ENCODE measurements around the gene CENPQ.
"Not testable (repeated sequence)": the region's sequence is repeated elsewhere in the genome, so short reads cannot be mapped to it uniquely, and the experiment has no call there.

Gene CENPQ

DNA sequence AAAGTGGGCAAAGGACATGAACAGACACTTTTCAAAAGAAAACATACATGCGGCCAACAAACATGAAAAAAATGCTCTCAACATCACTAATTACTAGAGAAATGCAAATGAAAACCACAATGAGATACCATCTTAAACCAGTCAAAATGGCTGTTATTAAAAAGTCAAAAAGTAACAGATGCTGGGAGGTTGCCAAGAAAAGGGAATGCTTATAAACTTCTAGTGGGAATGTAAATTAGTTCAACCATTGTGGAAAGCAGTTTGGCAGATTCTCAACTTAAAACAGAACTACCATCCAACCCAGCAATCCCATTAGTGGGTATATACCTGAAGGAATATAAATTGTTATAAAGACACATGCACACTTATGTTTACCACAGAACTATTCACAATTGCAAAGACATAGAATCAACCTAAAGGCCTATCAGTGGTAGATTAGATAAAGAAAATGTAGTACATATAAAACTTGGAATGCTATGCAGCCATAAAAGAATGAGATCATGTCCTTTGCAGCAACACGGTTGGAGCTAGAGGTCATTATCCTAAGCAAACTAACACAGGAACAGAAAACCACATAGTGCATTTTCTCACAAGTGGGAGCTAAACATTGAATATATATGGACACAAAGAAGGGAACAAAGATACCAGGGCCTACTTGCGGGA lies 16.3 kb downstream of the CENPQ start:
- TF ChIP-seq ZNF274 (IDR thresholded peaks at IDR 0.05; ENCODE audit: low read depth, low read length) = no peak
- H3K4me3 ChIP-seq (ENCODE audit: low read length) = no peak overlapping the region

DNA sequence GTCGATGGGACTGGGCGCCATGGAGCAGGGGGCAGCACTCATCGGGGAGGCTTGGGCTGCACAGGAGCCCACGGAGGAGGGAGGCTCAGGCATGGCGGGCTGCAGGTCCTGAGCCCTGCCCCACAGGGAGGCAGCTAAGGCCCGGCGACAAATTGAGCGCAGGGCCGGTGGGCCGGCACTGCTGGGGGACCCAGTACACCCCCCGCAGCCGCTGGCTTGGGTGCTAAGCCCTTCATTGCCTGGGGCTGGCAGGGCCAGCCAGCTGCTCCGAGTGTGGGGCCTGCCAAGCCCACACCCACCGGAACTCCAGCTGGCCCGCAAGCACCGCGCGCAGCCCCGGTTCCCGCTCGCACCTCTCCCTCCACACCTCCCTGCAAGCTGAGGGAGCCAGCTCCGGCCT lies 18.7 kb downstream of the CENPQ start:
- not testable (repeated sequence) for H3K4me3 ChIP-seq (ENCODE audit: low read length)

DNA sequence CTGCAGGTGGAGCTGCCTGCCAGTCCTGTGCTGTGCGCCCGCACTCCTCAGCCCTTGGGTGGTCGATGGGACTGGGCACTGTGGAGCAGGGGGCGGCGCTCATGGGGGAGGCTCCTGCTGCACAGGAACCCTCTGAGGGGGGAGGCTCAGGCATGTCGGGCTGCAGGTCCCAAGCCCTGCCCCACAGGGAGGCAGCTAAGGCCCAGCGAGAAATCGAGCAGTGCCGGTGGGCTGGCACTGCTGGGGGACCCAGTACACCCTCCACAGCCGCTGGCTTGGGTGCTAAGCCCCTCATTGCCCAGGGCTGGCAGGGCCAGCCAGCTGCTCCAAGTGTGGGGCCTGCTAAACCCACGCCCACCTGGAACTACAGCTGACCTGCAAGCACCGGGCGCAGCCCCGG lies 20.2 kb downstream of the CENPQ start:
- H3K4me3 ChIP-seq (ENCODE audit: low read length) = not testable (repeated sequence)

DNA sequence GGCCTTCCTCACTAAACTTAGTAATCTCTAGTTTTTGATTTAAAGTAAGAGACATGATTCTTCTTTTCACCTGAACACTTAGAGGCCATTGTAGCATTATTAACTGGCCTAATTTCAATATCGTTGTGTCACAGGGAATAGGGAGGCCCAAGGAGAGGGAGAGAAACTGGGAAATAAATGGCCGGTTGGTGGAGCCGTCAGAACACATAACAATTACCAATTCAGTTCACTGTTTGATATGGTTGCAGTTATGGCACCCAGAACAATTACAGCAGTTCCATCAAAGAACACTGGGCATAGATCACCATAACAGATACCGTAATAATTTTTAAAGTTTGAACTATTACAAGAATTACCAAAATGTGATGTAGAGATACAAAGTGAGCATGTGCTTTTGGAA lies 27.5 kb downstream of the CENPQ start:
- TF ChIP-seq ZNF274 (IDR thresholded peaks at IDR 0.05; ENCODE audit: low read depth, low read length) = no peak

DNA sequence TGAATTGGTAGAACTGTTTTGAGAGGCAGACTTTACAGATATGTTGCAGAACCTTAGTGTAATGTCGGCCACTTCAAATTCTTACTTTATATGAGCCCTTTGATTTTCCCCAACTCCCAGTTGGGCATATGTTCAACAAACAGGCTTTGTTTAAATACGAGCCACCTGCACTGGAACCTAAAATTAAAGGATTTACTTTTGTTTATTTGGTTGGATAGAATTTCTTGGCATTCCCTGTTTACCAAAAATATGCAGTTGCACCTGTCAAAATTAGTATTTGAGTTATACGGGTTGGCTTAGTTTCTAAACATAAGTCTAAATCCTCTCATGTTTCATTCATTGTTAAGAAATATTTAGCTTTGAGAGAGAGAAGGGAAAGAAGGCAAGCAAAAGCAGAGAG lies 34.1 kb downstream of the CENPQ start:
- H3K4me3 ChIP-seq (ENCODE audit: low read length) = no peak overlapping the region
- no peak for TF ChIP-seq ZNF274 (IDR thresholded peaks at IDR 0.05; ENCODE audit: low read depth, low read length)

More for the DNA sequence above, 27.5 kb downstream of the CENPQ start:
- no peak overlapping the region for H3K4me3 ChIP-seq (ENCODE audit: low read length)

DNA sequence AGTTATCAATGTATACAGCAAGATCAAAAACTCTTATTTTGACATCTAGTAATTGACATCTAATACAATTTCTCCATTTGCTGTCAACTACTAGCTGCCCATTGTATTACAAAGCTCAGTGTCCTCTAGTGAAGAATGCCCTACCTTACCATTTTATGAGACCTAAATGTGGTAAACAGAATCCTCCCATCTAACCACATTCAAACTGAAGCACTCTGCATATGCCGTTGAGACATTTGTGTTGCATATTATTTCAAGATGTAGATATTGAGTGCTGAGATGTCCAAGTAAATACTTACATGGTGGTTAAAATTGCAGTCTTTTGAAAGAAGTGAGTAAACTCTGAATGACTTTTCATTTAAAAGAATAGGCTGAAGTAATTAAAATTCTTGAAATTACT lies 36.0 kb downstream of the CENPQ start:
- H3K4me3 ChIP-seq (ENCODE audit: low read length) = no peak overlapping the region
- no peak for TF ChIP-seq ZNF274 (IDR thresholded peaks at IDR 0.05; ENCODE audit: low read depth, low read length)

DNA sequence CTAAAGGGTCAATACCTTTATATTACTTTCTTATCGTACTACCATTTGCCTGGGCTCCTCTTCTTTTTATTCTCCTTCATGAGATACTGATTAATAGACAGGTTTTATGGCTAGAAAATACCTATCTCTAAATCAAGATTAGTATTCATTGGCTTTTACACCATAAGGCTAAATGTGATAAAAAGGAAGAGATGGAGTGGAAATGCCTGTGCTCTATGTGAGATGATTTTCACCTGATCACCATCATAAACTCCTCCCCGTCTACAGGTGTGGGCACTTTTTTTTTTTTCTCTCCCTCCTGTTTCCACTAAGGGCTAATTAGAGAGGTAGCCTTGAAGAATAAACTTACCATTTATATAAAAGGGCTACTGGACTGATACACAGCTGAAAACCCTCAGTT lies 36.5 kb downstream of the CENPQ start, which contains the start of gene GLYATL3:
Gene GLYATL3 (plus strand): TSS at position 301 of the 400 bp plus-strand sequence. CDS start 12,068 bp downstream, outside the sequence.
- TF ChIP-seq ZNF274 (IDR thresholded peaks at IDR 0.05; ENCODE audit: low read depth, low read length) = no peak
- H3K4me3 ChIP-seq (ENCODE audit: low read length) = no peak within 1 kb of the TSS

DNA sequence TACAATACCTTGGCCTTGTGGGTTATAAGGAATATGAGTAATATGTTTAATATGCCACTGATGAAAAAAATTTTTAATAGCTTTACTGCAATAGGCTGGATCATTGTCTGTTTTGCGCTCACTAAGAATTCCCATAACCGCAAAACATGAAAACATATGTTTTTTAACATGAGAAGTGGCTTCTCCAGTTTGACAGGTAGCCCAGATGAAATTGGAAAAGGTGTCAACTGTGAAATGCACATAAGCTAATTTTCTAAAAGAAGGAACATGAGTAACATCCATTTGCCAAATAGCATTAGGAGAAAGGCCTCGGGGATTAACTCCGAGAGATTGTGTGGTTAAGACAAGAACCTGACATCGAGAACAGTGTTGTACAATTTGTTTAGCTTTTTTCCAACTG lies 41.5 kb downstream of the CENPQ start:
- TF ChIP-seq ZNF274 (IDR thresholded peaks at IDR 0.05; ENCODE audit: low read depth, low read length) = no peak
- H3K4me3 ChIP-seq (ENCODE audit: low read length) = no peak overlapping the region

DNA sequence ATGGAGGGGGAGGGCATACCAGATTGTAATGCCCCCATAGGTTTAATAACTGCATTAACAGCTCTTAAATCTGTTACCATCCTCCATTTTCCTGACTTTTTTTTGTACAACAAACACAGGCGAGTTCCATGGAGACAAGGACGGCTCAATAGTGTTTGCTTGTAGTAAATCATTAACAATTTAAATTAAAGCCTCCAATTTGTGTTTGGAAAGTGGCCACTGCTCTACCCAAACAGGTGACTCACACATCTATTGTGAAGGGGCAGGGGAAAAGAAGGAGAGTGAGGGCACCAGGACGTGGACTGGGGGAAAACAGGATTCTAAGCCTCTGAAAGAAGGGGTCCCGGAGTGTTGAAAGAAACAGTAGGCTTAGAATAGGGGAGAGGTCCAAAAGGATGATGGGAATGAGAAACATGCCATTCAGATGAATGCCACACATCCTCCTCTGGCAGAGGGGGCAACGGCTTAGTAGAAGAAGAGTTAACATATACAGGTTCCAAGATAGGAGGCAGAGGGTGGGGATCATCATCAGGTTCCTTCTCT lies 43.5 kb downstream of the CENPQ start:
- no peak overlapping the region for H3K4me3 ChIP-seq (ENCODE audit: low read length)
- TF ChIP-seq ZNF274 (IDR thresholded peaks at IDR 0.05; ENCODE audit: low read depth, low read length) = no peak

DNA sequence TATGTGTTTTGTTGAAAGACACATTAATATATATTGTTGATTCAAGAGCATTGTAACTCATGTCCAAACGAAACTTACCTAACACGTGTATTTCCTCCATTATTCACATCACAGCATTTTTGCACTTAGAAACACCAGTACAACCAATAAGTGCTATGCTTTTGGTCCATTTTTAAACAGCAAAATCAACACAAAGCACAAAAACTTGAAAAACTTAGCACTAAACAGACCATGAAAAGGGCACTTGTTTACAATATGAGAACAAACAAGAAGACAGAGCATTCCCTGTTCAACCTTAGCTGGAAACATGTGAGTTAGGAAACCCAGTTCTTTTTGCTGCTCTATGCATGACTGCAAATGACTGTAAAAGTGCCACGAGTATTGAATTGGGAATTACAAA lies 46.2 kb downstream of the CENPQ start:
- no peak overlapping the region for H3K4me3 ChIP-seq (ENCODE audit: low read length)
- no peak for TF ChIP-seq ZNF274 (IDR thresholded peaks at IDR 0.05; ENCODE audit: low read depth, low read length)

DNA sequence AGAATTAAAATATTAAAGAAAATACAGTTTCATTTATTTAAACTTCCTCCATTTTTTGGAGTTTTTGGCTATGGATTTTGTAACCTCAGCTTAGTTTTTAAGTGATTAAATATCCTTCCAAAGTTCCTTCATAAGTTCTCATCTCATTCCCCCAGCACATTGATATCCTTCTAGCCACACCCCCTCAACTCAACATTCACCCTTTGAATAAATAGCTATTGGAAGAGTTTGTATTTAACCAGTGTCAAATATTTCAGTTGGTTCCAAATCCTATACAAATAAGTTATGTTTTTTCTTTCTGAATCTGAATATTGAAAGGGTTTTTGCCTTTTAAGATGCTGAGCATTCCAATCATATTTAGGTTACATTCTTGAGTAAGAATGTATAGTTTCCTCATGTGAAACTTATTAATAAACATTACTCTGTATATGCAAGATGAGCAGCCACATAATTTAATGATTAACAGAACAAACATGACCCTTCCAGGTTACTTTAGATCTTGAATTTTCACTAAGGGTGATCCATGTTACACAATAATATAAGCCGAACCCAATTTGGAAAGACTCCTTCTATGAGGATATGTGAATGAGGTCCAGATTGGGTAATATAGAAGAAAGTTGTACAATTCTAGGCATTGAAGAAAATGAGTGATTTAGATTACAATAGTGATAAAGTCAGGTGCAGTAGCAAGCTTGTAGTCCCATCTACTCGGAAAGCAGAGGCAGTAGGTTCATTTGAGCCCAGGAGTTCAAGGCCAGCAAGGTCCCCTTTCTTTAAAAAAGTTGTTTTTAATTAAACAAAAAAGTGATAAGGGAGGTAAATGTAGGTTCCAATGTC lies 50.2 kb downstream of the CENPQ start:
- H3K4me3 ChIP-seq (ENCODE audit: low read length) = no peak overlapping the region
- no peak for TF ChIP-seq ZNF274 (IDR thresholded peaks at IDR 0.05; ENCODE audit: low read depth, low read length)

DNA sequence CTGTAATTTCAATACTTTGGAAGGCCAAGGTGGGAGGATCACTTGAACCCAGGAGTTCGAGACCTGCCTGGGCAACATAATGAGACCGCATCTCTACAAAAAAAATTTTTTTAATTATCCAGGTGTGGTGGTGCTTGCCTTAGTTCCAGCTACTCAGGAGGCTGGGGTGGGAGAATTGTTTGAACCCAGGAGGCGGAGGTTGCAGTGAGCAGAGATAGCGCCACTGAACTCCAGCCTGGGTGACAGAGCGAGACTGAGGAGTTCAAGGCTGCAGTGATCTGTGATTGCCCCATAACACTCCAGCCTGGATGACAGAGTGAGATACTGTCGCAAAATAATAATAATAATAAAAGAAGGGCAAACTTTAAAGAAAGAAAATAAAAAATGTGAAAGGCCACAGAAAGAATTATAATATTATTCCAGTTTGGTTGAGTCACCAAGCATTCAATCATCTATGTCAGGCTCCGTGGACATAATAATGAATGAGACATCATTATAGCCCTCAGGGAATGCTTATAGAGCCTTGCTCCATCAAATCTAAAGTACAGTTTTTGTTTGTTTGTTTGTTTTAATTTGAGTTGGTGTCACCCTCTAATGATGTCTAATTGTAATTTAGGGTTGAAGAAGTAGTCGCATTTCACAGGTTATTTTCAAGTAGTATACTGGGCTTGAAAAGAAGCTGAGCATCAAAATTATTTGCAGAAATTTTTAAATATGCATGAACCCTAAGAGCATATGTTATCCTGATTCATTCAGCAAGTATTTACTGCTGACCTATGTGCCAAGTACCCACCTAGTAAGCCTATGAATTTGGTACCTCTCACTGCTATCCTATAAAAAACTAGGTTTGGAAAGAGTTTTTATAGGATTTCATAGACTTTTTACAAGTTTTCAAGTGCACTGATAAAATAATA lies 51.7 kb downstream of the CENPQ start:
- no peak for TF ChIP-seq ZNF274 (IDR thresholded peaks at IDR 0.05; ENCODE audit: low read depth, low read length)
- H3K4me3 ChIP-seq (ENCODE audit: low read length) = no peak overlapping the region

DNA sequence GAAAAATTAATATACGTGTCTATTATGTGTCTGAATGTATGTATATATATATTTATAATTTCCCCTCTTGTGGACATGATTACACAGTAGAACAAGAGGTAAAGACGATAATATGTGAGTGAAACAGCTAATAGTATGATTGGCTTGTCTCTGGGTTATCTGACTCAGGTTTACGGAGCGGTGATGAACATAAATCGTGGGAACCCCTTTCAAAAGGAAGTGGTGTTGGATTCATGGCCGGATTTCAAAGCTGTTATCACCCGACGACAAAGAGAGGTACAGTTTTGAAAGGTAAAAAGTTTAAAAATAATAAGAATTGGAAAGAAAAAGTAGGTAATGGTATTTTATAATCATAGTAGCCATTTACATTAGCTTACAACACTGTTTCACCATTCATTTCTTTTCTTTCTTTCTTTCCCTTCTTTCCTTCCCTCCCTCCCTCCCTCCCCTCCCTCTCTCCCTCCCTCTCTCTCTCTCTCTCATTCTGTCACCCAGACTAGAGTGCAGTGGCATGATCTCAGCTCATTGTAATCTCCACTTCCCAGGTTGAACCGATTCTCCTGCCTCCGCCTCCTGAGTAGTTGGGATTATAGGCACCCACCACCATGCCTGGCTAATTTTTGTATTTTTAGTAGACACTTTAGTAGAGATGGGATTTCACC lies 52.4 kb downstream of the CENPQ start:
- H3K4me3 ChIP-seq (ENCODE audit: low read length) = no peak overlapping the region
- no peak for TF ChIP-seq ZNF274 (IDR thresholded peaks at IDR 0.05; ENCODE audit: low read depth, low read length)

DNA sequence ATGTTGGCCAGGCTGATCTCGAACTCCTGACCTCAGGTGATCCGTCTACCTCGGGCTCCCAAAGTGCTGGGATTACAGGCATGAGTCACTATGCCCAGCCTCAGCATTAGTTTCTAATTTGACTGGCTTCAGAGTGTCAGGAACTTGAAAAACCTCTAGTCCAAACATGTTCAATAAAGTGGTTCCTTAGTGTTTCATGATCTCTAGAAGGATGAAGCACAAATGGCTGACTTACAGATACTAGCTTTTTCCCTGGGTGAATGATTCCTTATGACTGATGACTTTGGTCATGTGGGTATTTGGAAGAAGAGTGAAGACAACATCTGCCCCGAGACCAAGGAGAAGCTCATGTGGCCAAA lies 53.0 kb downstream of the CENPQ start:
- no peak for TF ChIP-seq ZNF274 (IDR thresholded peaks at IDR 0.05; ENCODE audit: low read depth, low read length)
- no peak overlapping the region for H3K4me3 ChIP-seq (ENCODE audit: low read length)

Data from GM08714 (cell line).